Measurements from ENCODE around the gene CEMIP. TPM values are rescaled to one million over a fixed set of nuclear protein-coding genes. Genes with fewer than 3 reads are reported as not detected.

The CEMIP gene
- polyA plus RNA-seq, 1 experiment, result 725 TPM

- ChIA-PET CTCF (interaction anchor here (5.4 kb wide), 1 partner anchor 12 kb away, joined by 24 read pairs; no protein-coding TSS in a partner anchor), POLR2A (interaction anchor here (0.7 kb wide), 1 partner anchor 95 kb away, joined by 3 read pairs; no protein-coding TSS in a partner anchor)
- Histone ChIP-seq H3K27me3 (ENCODE audit: control insufficient read depth, insufficient read depth, low read length) (no peaks in the 10 kb centered on the region), H3K4me3 (ENCODE audit: low read depth, low read length) (no peak overlapping the region), H3K36me3 (ENCODE audit: control insufficient read depth, insufficient read depth, low read length) (no peaks in the 10 kb centered on the region)
- TF ChIP-seq CTCF (IDR thresholded peaks at IDR 0.05; ENCODE audit: insufficient read depth, low read depth, low read length), result no peak
- no peak for DNase-seq (ENCODE audit: low read depth)
Observed at GRCh38 chr15:80764535-80764934, 14.6 kb upstream of the CEMIP start.

- CTCF ChIA-PET, result interaction anchor here (5.4 kb wide), 1 partner anchor 10 kb away, joined by 24 read pairs; no protein-coding TSS in a partner anchor
- POLR2A ChIA-PET, result no interaction called here
- H3K4me3 ChIP-seq (ENCODE audit: low read depth, low read length), result no peak overlapping the region
- no peaks in the 10 kb centered on the region for H3K27me3 ChIP-seq (ENCODE audit: control insufficient read depth, insufficient read depth, low read length)
- no peak for TF ChIP-seq CTCF (IDR thresholded peaks at IDR 0.05; ENCODE audit: insufficient read depth, low read depth, low read length)
- no peaks in the 10 kb centered on the region for H3K36me3 ChIP-seq (ENCODE audit: control insufficient read depth, insufficient read depth, low read length)
- DNase-seq (ENCODE audit: low read depth), result no peak
Observed at GRCh38 chr15:80766275-80766674, 12.9 kb upstream of the CEMIP start.

- CTCF ChIA-PET, result interaction anchor here (0.7 to 5.4 kb wide), 5 partner anchors 9 to 349 kb away, joined by 3 to 24 read pairs (median 3); partner anchors contain the start of gene ABHD17C
- TF ChIP-seq CTCF (IDR thresholded peaks at IDR 0.05; ENCODE audit: insufficient read depth, low read depth, low read length), result no peak
- POLR2A ChIA-PET, result no interaction called here
- DNase-seq (ENCODE audit: low read depth), result no peak
- Histone ChIP-seq H3K36me3 (ENCODE audit: control insufficient read depth, insufficient read depth, low read length) (no peaks in the 10 kb centered on the region), H3K27me3 (ENCODE audit: control insufficient read depth, insufficient read depth, low read length) (no peaks in the 10 kb centered on the region), H3K4me3 (ENCODE audit: low read depth, low read length) (no peak overlapping the region)
Observed at GRCh38 chr15:80768158-80768557, 11.0 kb upstream of the CEMIP start.

- ChIA-PET CTCF (interaction anchor here (1.2 kb wide), 1 partner anchor 21 kb away, joined by 3 read pairs; no protein-coding TSS in a partner anchor), POLR2A (no interaction called here)
- TF ChIP-seq CTCF (IDR thresholded peaks at IDR 0.05; ENCODE audit: insufficient read depth, low read depth, low read length), result no peak
- Histone ChIP-seq H3K36me3 (ENCODE audit: control insufficient read depth, insufficient read depth, low read length) (no peaks in the 10 kb centered on the region), H3K27me3 (ENCODE audit: control insufficient read depth, insufficient read depth, low read length) (no peaks in the 10 kb centered on the region), H3K4me3 (ENCODE audit: low read depth, low read length) (no peak overlapping the region)
- no peak for DNase-seq (ENCODE audit: low read depth)
Observed at GRCh38 chr15:80769153-80769828, 9.9 kb upstream of the CEMIP start.

- no peaks in the 10 kb centered on the region for H3K36me3 ChIP-seq (ENCODE audit: control insufficient read depth, insufficient read depth, low read length)
- no peak for TF ChIP-seq CTCF (IDR thresholded peaks at IDR 0.05; ENCODE audit: insufficient read depth, low read depth, low read length)
- H3K4me3 ChIP-seq (ENCODE audit: low read depth, low read length), result no peak overlapping the region
- ChIA-PET CTCF (no interaction called here), POLR2A (no interaction called here)
- no peaks in the 10 kb centered on the region for H3K27me3 ChIP-seq (ENCODE audit: control insufficient read depth, insufficient read depth, low read length)
- no peak for DNase-seq (ENCODE audit: low read depth)
Observed at GRCh38 chr15:80769829-80770705, 9.1 kb upstream of the CEMIP start.

Measured in BJ (cell line).